ENCODE measurements around the gene SFTPB.

SFTPB gene

DNA sequence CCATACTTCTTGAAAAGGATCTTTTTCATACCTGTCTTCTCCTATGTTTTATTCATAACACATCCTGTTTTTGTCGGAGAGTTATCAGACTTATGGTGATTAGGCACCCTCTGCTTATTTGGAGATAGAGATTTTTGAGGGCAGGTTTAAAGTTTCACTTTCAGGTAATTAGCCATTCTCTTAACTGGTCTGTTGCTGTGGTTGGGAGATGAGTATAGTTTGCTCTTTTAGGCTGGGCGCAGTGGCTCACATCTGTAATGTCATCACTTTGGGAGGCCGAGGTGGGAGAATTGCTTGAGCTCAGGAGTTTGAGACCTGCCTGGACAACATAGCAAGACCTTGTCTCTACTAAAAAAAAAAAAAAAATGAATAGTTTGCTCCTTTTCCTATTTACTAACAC is 25.3 kb downstream of the SFTPB start:
- Histone ChIP-seq H2AFZ (ENCODE audit: low read depth, low read length) (no peak overlapping the region), H3K79me2 (ENCODE audit: insufficient read depth, low read length) (peaks cover 11% of the 10 kb centered on the region; the same call in 1 of the 2 replicates), H3K36me3 (ENCODE audit: insufficient read depth, low read length) (peaks cover 96% of the 10 kb centered on the region), H3K4me1 (ENCODE audit: insufficient read depth, low read length) (no peaks in the 10 kb centered on the region), H3K27ac (ENCODE audit: low read length) (no peak overlapping the region), H4K20me1 (ENCODE audit: insufficient read depth, low read length) (peaks cover 7% of the 10 kb centered on the region), H3K27me3 (ENCODE audit: insufficient read depth, low read length, poor library complexity) (no peaks in the 10 kb centered on the region), H3K4me2 (ENCODE audit: insufficient read depth, low read length) (no peak overlapping the region), H3K4me3 (ENCODE audit: low read depth in 1 of 2, low read length in 2 of 2) (no peak overlapping the region), H3K9me3 (ENCODE audit: insufficient read depth, low read length, severe bottlenecking) (no peaks in the 10 kb centered on the region), H3K9ac (ENCODE audit: low read depth, low read length) (no peak overlapping the region)
- TF ChIP-seq, protein P1, sequence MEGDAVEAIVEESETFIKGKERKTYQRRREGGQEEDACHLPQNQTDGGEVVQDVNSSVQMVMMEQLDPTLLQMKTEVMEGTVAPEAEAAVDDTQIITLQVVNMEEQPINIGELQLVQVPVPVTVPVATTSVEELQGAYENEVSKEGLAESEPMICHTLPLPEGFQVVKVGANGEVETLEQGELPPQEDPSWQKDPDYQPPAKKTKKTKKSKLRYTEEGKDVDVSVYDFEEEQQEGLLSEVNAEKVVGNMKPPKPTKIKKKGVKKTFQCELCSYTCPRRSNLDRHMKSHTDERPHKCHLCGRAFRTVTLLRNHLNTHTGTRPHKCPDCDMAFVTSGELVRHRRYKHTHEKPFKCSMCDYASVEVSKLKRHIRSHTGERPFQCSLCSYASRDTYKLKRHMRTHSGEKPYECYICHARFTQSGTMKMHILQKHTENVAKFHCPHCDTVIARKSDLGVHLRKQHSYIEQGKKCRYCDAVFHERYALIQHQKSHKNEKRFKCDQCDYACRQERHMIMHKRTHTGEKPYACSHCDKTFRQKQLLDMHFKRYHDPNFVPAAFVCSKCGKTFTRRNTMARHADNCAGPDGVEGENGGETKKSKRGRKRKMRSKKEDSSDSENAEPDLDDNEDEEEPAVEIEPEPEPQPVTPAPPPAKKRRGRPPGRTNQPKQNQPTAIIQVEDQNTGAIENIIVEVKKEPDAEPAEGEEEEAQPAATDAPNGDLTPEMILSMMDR (IDR thresholded peaks at IDR 0.05; ENCODE audit: borderline replicate concordance, extremely low read depth, low read length, poor library complexity, severe bottlenecking) = no peak
- no peak for TF ChIP-seq EZH2 (IDR thresholded peaks at IDR 0.05; ENCODE audit: borderline replicate concordance, low read depth, low read length, severe bottlenecking)
- DNase-seq (no peak), ATAC-seq (ENCODE audit: insufficient read depth, low read depth) (no peak; the same call in 2 of the 3 replicates)

DNA sequence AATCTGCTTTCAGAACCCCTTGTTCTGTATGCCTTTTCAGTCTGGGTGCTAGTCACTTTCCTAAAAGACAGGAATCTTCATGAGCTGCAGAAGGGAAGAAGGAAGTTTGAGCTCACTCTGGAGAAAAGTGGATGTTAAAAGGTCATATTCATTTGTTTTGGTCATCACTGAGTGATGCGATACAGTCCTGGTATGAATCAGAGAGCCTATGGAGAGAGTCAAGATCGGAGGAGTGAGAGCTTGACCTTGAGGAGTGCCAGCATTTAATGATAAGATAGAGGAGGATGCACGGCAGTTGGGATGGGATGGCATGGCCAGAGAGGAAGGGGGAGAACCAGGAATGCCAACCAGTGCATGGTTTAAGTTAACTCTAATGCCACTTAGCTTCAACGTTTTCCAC is 32.4 kb downstream of the SFTPB start:
- Histone ChIP-seq H2AFZ (ENCODE audit: low read depth, low read length) (no peak overlapping the region), H3K9ac (ENCODE audit: low read depth, low read length) (no peak overlapping the region), H3K27me3 (ENCODE audit: insufficient read depth, low read length, poor library complexity) (no peaks in the 10 kb centered on the region), H3K4me3 (ENCODE audit: low read depth in 1 of 2, low read length in 2 of 2) (no peak overlapping the region), H3K4me2 (ENCODE audit: insufficient read depth, low read length) (no peak overlapping the region), H3K9me3 (ENCODE audit: insufficient read depth, low read length, severe bottlenecking) (no peaks in the 10 kb centered on the region), H3K36me3 (ENCODE audit: insufficient read depth, low read length) (peaks cover 91% of the 10 kb centered on the region), H3K27ac (ENCODE audit: low read length) (no peak overlapping the region), H3K79me2 (ENCODE audit: insufficient read depth, low read length) (peaks cover 27% of the 10 kb centered on the region), H3K4me1 (ENCODE audit: insufficient read depth, low read length) (no peaks in the 10 kb centered on the region), H4K20me1 (ENCODE audit: insufficient read depth, low read length) (peaks cover 22% of the 10 kb centered on the region)
- ATAC-seq (ENCODE audit: insufficient read depth, low read depth) = no peak
- no peak for TF ChIP-seq EZH2 (IDR thresholded peaks at IDR 0.05; ENCODE audit: borderline replicate concordance, low read depth, low read length, severe bottlenecking)
- TF ChIP-seq, protein P1 (IDR thresholded peaks at IDR 0.05; ENCODE audit: borderline replicate concordance, extremely low read depth, low read length, poor library complexity, severe bottlenecking) = no peak
- no peak for DNase-seq

DNA sequence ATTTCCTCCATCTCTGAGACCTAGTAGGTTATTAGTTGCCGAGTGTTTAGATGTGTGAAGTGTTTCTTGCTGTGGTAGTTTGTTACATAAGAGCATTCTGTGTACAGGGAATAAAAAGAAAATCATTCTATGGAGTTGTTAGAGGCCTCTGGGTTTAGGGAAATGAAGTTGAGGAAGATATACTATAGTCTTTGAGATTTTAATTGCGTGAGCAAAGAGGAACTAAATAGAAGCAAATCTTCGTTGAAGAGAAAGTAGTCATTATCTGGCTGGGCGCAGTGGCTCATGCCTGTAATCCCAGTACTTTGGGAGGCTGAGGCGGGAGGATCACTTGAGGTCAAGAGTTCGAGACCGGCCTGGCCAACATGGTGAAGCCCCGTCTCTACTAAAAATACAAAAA is 33.0 kb downstream of the SFTPB start:
- Histone ChIP-seq H4K20me1 (ENCODE audit: insufficient read depth, low read length) (peaks cover 22% of the 10 kb centered on the region), H3K4me2 (ENCODE audit: insufficient read depth, low read length) (no peak overlapping the region), H3K36me3 (ENCODE audit: insufficient read depth, low read length) (peaks cover 94% of the 10 kb centered on the region), H3K4me3 (ENCODE audit: low read depth in 1 of 2, low read length in 2 of 2) (no peak overlapping the region), H3K9me3 (ENCODE audit: insufficient read depth, low read length, severe bottlenecking) (no peaks in the 10 kb centered on the region), H2AFZ (ENCODE audit: low read depth, low read length) (no peak overlapping the region), H3K27ac (ENCODE audit: low read length) (no peak overlapping the region), H3K79me2 (ENCODE audit: insufficient read depth, low read length) (peaks cover 30% of the 10 kb centered on the region), H3K4me1 (ENCODE audit: insufficient read depth, low read length) (no peaks in the 10 kb centered on the region), H3K9ac (ENCODE audit: low read depth, low read length) (no peak overlapping the region), H3K27me3 (ENCODE audit: insufficient read depth, low read length, poor library complexity) (no peaks in the 10 kb centered on the region)
- DNase-seq (no peak), ATAC-seq (ENCODE audit: insufficient read depth, low read depth) (no peak)
- no peak for TF ChIP-seq EZH2 (IDR thresholded peaks at IDR 0.05; ENCODE audit: borderline replicate concordance, low read depth, low read length, severe bottlenecking)
- TF ChIP-seq, protein P1 (IDR thresholded peaks at IDR 0.05; ENCODE audit: borderline replicate concordance, extremely low read depth, low read length, poor library complexity, severe bottlenecking) = no peak

DNA sequence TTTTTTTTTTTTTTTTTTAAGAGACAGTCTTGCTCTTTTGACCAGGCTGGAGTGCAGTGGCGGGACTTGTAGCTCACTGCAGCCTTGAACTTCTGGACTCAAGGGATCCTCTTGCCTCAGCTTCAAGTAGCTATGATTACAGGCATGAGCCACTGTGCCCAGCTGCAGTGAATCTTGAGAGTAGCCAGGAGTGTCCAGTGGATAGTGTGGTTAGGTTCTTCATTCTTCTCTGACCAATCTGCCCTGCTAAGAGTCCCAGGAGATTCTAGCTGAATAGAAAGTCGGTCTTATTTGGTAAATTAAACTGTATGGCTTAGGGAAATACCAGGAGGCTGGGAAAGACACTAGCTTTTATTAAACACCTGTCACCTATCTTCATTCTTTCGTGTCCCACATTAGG is 36.7 kb downstream of the SFTPB start:
- Histone ChIP-seq H3K79me2 (ENCODE audit: insufficient read depth, low read length) (peaks cover 39% of the 10 kb centered on the region), H3K36me3 (ENCODE audit: insufficient read depth, low read length) (peaks cover 92% of the 10 kb centered on the region), H3K4me2 (ENCODE audit: insufficient read depth, low read length) (no peak overlapping the region), H2AFZ (ENCODE audit: low read depth, low read length) (no peak overlapping the region), H3K27ac (ENCODE audit: low read length) (no peak overlapping the region), H3K4me3 (ENCODE audit: low read depth in 1 of 2, low read length in 2 of 2) (no peak overlapping the region), H3K4me1 (ENCODE audit: insufficient read depth, low read length) (no peaks in the 10 kb centered on the region), H3K9me3 (ENCODE audit: insufficient read depth, low read length, severe bottlenecking) (no peaks in the 10 kb centered on the region), H3K27me3 (ENCODE audit: insufficient read depth, low read length, poor library complexity) (no peaks in the 10 kb centered on the region), H4K20me1 (ENCODE audit: insufficient read depth, low read length) (peaks cover 17% of the 10 kb centered on the region), H3K9ac (ENCODE audit: low read depth, low read length) (no peak overlapping the region)
- ATAC-seq (ENCODE audit: insufficient read depth, low read depth) (0 out of 3 replicates have a peak, but pooled peaks have one; percentile 3), DNase-seq (no peak)
- no peak for TF ChIP-seq EZH2 (IDR thresholded peaks at IDR 0.05; ENCODE audit: borderline replicate concordance, low read depth, low read length, severe bottlenecking)
- TF ChIP-seq, protein P1 (IDR thresholded peaks at IDR 0.05; ENCODE audit: borderline replicate concordance, extremely low read depth, low read length, poor library complexity, severe bottlenecking) = no peak

Measured in DND-41 (cell line).